ENCODE results near the gene STX19.
"Not testable (repeated sequence)": the region's sequence is repeated elsewhere in the genome, so short reads cannot be mapped to it uniquely, and the experiment has no call there.

Gene STX19

DNA sequence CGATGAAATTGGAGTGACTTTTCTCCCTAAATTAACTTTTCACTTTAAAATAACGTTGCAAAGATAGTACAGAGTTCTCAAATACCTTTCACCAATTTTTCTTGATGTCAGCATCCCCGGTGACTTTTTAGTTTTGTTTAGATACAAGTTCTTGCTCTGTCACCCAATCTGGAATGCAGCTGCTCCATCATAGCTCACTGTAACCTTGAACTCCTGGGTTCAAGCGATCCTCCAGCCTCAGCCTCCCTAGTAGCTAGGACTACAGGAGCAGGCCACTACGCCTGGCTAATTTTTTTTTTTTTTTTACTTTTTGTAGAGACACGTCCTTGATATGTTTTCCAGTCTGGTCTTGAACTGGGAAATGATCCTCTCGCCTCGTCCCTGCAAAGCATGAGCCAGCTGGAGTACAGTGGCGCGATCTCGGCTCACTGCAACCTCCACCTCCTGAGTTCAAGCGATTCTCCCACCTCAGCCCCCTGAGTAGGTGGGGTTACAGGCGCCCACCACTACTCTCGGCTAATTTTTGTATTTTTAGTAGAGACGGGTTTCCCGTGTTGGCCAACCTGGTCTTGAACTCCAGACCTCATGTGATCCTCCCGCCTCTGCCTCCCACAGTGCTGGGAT, 35.2 kb upstream of the STX19 start:
- 69 to 73% methylated on average over 17 of the region's 17 CpGs for WGBS, 2 experiments
- H3K4me1 ChIP-seq (ENCODE audit: control insufficient read depth, insufficient read depth, low read length) = peaks cover 11% of the 10 kb centered on the region
- peaks cover 4% of the 10 kb centered on the region for H3K36me3 ChIP-seq (ENCODE audit: control insufficient read depth, insufficient read depth, low read length)
- no peaks in the 10 kb centered on the region for H3K27me3 ChIP-seq (ENCODE audit: control insufficient read depth, insufficient read depth, low read length, poor library complexity, severe bottlenecking)
- H3K27ac ChIP-seq (ENCODE audit: insufficient read depth, low read depth, low read length, poor library complexity, severe bottlenecking) = peak overlapping the region; percentile 97
- H3K4me3 ChIP-seq (ENCODE audit: insufficient read depth, low read depth, low read length) = peak overlapping the region; percentile 91
- H3K9me3 ChIP-seq (ENCODE audit: control insufficient read depth, low read length) = no peaks in the 10 kb centered on the region

DNA sequence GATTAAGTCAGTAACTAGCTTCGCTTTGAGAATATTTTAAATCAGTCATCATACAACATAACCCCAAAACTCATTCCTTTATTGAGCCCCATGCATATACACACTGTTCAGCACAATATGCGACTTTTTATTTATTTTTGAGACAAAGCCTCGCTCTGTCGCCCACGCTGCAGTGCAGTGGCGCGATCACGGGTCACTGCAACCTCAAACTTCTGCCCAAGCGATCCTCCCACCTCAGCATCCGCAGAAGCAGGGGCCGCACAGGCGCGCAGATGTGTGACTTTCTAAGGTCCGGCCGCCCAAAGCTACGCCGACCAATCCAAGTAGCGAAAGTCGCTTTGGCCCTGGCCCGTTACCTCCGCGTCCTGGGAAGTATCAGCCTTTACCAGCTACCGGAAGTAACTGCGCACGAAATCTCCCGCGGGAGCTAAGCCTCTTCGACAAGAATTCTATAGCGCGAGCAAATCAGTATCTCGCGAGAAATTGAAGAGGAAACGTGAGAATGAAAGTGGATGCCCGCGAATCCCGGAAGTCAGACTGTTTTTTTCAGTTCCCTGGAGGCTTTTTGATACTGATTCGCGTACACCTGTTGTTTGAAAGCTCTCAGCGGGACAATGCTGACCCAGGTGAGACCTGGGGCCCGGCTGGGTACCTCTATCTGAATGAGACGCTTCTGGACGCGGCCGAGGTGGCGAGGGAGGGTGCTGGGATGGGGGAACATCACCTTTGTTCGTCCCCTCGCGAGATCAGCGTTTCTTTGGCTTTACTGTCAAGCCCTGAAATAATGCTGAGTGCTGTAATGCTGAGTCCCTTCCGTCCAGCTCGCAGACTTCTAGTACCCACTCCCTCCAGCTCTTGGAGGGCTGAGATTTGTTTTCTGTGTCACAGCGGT, 34.4 kb upstream of the STX19 start, which contains the start of the genes DHFR2 and NSUN3:
DHFR2 (minus strand) TSS at position 404 of the 892 bp plus-strand sequence. CDS start 1,405 bp downstream, outside the sequence.
NSUN3 (plus strand) TSS at position 549 of the 892 bp plus-strand sequence; CDS start at position 615, 66 bp downstream.
- Histone ChIP-seq H3K27me3 (ENCODE audit: control insufficient read depth, insufficient read depth, low read length, poor library complexity, severe bottlenecking) (no peaks in the 10 kb centered on the region), H3K36me3 (ENCODE audit: control insufficient read depth, insufficient read depth, low read length) (peaks cover 4% of the 10 kb centered on the region), H3K4me3 (ENCODE audit: insufficient read depth, low read depth, low read length) (peak within 1 kb of the TSS; percentile 91), H3K9me3 (ENCODE audit: control insufficient read depth, low read length) (no peaks in the 10 kb centered on the region), H3K4me1 (ENCODE audit: control insufficient read depth, insufficient read depth, low read length) (peaks cover 11% of the 10 kb centered on the region), H3K27ac (ENCODE audit: insufficient read depth, low read depth, low read length, poor library complexity, severe bottlenecking) (peak within 1 kb of the TSS; percentile 97)
- 0 to 1% methylated on average over 52 of the region's 52 CpGs for WGBS, 2 experiments

DNA sequence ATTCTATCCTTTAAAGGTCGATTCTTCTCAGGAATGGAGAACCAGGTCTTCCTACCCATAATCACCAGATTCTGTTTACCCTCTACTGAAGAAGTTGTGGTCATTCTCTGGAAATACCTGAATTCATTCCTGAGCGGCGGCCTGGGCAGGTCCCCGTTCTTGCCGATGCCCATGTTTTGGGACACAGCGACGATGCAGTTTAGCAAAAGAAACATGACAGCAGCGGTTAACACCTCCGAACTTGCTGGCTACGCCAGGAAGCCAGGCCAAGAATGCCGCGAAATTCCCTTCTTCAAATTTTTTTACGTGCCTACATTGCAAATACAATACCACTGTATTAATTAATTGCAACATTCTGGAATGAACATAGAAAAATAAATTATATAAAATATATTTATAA, 32.9 kb upstream of the STX19 start:
- peaks cover 4% of the 10 kb centered on the region for H3K36me3 ChIP-seq (ENCODE audit: control insufficient read depth, insufficient read depth, low read length)
- no peak overlapping the region for H3K4me3 ChIP-seq (ENCODE audit: insufficient read depth, low read depth, low read length)
- no peaks in the 10 kb centered on the region for H3K9me3 ChIP-seq (ENCODE audit: control insufficient read depth, low read length)
- no peak overlapping the region for H3K27ac ChIP-seq (ENCODE audit: insufficient read depth, low read depth, low read length, poor library complexity, severe bottlenecking)
- WGBS, 2 experiments = 94 to 99% methylated on average over 12 of the region's 13 CpGs
- H3K27me3 ChIP-seq (ENCODE audit: control insufficient read depth, insufficient read depth, low read length, poor library complexity, severe bottlenecking) = no peaks in the 10 kb centered on the region
- peaks cover 11% of the 10 kb centered on the region for H3K4me1 ChIP-seq (ENCODE audit: control insufficient read depth, insufficient read depth, low read length)

DNA sequence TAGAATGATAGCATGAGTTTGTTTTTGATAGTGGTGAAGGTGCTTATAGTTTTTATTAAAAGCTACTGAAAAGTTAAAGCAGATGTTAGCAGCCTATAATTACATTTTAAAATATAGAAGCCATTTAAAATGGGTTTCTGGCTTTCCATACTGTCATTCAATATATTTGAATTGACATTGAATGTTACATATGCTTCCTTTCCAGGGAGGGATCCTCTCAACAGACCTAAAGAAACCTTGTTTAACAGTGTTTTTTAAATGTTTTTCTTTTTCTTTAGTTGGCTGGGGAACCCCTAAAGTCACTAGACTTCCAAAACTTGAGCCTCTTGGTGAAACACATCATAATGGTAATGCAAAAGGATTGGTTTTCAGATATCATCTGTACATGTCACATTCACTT, 22.1 kb upstream of the STX19 start:
- Histone ChIP-seq H3K27me3 (ENCODE audit: control insufficient read depth, insufficient read depth, low read length, poor library complexity, severe bottlenecking) (no peaks in the 10 kb centered on the region), H3K4me3 (ENCODE audit: insufficient read depth, low read depth, low read length) (no peak overlapping the region), H3K36me3 (ENCODE audit: control insufficient read depth, insufficient read depth, low read length) (no peaks in the 10 kb centered on the region), H3K9me3 (ENCODE audit: control insufficient read depth, low read length) (no peaks in the 10 kb centered on the region), H3K27ac (ENCODE audit: insufficient read depth, low read depth, low read length, poor library complexity, severe bottlenecking) (no peak overlapping the region), H3K4me1 (ENCODE audit: control insufficient read depth, insufficient read depth, low read length) (no peaks in the 10 kb centered on the region)

DNA sequence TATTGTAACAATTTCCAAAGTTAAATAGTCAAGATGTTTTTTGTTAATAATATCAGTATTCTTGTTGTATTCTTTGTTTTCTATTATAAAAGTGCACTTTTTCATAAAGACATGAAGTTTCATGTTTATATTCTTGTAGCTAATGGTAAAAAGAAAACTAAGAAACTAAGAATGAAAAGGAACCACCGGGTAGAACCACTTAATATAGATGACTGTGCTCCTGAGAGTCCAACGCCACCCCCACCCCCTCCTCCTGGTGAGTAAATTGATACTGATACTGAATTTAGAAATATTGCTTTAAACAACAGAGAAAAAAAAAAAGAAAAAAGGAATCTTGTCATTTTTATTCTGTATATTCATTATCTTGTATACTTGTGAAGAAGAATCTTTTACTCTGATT, 20.9 kb upstream of the STX19 start:
- H3K4me1 ChIP-seq (ENCODE audit: control insufficient read depth, insufficient read depth, low read length) = no peaks in the 10 kb centered on the region
- H3K27me3 ChIP-seq (ENCODE audit: control insufficient read depth, insufficient read depth, low read length, poor library complexity, severe bottlenecking) = no peaks in the 10 kb centered on the region
- H3K9me3 ChIP-seq (ENCODE audit: control insufficient read depth, low read length) = no peaks in the 10 kb centered on the region
- 100% methylated on average over 2 of the region's 2 CpGs; no CpG with 5 or more reads in 1 of the 2 experiments for WGBS, 2 experiments
- H3K4me3 ChIP-seq (ENCODE audit: insufficient read depth, low read depth, low read length) = no peak overlapping the region
- H3K36me3 ChIP-seq (ENCODE audit: control insufficient read depth, insufficient read depth, low read length) = no peaks in the 10 kb centered on the region
- no peak overlapping the region for H3K27ac ChIP-seq (ENCODE audit: insufficient read depth, low read depth, low read length, poor library complexity, severe bottlenecking)

DNA sequence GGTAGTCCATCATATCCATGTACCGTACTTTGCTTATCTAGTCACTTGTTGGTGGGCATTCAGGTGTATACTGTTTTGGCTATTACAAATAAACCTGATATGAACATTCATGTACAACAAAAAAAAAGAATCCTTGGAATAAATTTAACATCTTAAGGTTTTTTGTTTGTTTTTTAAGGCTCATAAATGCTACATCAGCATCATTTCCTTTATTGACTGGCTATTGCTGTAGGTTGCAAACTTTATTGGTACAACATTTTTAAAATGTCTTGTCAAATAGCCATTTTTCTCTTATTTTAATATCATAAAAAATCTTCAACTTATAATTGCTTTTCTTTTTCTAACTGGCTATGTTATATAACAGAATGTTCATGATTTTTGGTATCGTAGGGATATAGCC, 18.1 kb upstream of the STX19 start:
- 100% methylated on average over 1 of the region's 2 CpGs; no CpG with 5 or more reads in 1 of the 2 experiments for WGBS, 2 experiments
- no peak overlapping the region for H3K4me3 ChIP-seq (ENCODE audit: insufficient read depth, low read depth, low read length)
- no peaks in the 10 kb centered on the region for H3K9me3 ChIP-seq (ENCODE audit: control insufficient read depth, low read length)
- H3K4me1 ChIP-seq (ENCODE audit: control insufficient read depth, insufficient read depth, low read length) = no peaks in the 10 kb centered on the region
- no peaks in the 10 kb centered on the region for H3K27me3 ChIP-seq (ENCODE audit: control insufficient read depth, insufficient read depth, low read length, poor library complexity, severe bottlenecking)
- H3K36me3 ChIP-seq (ENCODE audit: control insufficient read depth, insufficient read depth, low read length) = no peaks in the 10 kb centered on the region
- H3K27ac ChIP-seq (ENCODE audit: insufficient read depth, low read depth, low read length, poor library complexity, severe bottlenecking) = no peak overlapping the region

DNA sequence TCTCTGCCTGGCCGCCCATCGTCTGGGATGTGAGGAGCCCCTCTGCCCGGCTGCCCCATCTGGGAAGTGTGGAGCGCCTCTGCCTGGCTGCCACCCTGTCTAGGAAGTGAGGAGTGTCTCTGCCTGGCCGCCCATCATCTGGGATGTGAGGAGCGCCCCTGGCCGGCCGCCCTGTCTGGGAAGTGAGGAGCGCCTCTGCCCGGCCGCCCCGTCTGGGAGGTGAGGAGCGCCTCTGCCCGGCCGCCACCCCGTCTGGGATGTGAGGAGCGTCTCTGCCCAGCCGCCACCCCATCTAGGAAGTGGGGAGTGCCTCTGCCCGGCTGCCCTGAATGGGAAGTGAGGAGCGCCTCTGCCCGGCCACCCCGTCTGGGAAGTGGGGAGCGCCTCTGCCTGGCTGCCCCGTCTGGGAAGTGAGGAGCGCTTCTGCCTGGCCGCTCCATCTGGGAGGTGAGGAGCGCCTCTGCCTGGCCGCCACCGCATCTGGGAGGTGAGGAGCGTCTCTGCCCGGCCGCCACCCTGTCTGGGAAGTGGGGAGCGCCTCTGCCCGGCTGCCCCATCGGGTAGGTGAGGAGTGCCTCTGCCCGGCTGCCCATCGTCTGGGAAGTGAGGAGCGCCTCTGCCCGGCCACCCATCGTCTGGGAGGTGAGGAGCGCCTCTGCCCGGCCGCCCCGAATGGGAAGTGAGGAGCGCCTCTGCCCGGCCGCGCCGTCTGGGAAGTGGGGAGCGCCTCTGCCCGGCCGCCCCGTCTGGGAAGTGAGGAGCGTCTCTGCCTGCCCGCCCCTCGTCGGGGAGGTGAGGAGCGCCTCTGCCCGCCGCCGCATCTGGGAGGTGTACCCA, 15.9 kb upstream of the STX19 start:
- not testable (repeated sequence) for H3K36me3 ChIP-seq (ENCODE audit: control insufficient read depth, insufficient read depth, low read length); H3K27me3 ChIP-seq (ENCODE audit: control insufficient read depth, insufficient read depth, low read length, poor library complexity, severe bottlenecking); H3K27ac ChIP-seq (ENCODE audit: insufficient read depth, low read depth, low read length, poor library complexity, severe bottlenecking); H3K4me1 ChIP-seq (ENCODE audit: control insufficient read depth, insufficient read depth, low read length); H3K9me3 ChIP-seq (ENCODE audit: control insufficient read depth, low read length); H3K4me3 ChIP-seq (ENCODE audit: insufficient read depth, low read depth, low read length)
- WGBS, 2 experiments = 96% methylated on average over 61 of the region's 61 CpGs

DNA sequence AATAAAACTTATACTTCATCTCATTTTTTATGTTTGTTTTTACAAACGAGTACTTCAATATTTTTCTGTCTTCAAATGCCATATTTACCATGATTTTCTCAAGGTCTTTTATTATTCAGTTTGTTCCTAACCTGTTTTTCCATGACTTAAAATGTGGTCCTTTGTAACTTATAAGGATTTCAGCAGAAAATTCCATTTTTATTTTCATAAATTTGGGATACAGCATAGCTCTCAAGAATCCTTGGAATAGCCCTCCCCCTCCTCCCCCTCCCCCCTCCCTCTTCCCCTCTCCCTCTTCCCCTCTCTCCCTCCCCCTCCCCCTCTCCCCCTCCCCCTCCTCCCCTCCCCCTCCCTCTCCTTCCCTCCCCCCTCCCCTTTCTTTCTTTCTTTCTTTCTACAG, 14.9 kb upstream of the STX19 start:
- WGBS, 2 experiments = 100% methylated on average over 1 of the region's 1 CpG
- H3K36me3 ChIP-seq (ENCODE audit: control insufficient read depth, insufficient read depth, low read length) = no peaks in the 10 kb centered on the region
- no peak overlapping the region for H3K27ac ChIP-seq (ENCODE audit: insufficient read depth, low read depth, low read length, poor library complexity, severe bottlenecking)
- H3K4me1 ChIP-seq (ENCODE audit: control insufficient read depth, insufficient read depth, low read length) = no peaks in the 10 kb centered on the region
- no peak overlapping the region for H3K4me3 ChIP-seq (ENCODE audit: insufficient read depth, low read depth, low read length)
- no peaks in the 10 kb centered on the region for H3K9me3 ChIP-seq (ENCODE audit: control insufficient read depth, low read length)
- H3K27me3 ChIP-seq (ENCODE audit: control insufficient read depth, insufficient read depth, low read length, poor library complexity, severe bottlenecking) = no peaks in the 10 kb centered on the region

DNA sequence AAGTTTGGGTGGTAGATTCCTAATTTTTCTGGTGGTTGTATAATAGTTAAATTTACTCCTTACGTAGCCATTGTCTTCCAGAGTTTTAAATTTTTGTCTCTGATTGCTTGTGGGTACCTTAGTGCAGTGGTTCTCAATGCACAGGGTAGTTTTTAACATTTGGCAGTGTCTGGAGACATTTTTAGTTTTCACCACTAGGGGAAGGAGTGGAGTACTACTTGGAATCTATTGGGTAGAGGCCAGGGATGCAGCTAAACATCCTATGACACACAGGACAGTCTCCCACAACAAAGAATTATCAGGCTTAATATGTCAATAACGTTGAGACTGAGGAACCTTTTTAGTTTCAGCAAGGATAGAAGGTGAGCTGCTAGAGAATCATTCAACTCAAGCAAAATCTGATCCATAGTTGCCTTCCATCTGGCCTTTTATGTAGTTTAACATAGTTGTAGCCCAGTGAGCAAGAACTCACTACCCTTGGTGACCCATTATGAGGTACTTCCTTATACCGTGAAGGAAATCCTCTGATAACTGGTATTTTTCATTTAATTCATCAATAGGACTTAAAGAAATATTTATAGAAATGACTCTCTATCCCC, 8.6 kb upstream of the STX19 start:
- Histone ChIP-seq H3K4me3 (ENCODE audit: insufficient read depth, low read depth, low read length) (no peak overlapping the region), H3K36me3 (ENCODE audit: control insufficient read depth, insufficient read depth, low read length) (no peaks in the 10 kb centered on the region), H3K27ac (ENCODE audit: insufficient read depth, low read depth, low read length, poor library complexity, severe bottlenecking) (no peak overlapping the region), H3K27me3 (ENCODE audit: control insufficient read depth, insufficient read depth, low read length, poor library complexity, severe bottlenecking) (no peaks in the 10 kb centered on the region), H3K9me3 (ENCODE audit: control insufficient read depth, low read length) (no peaks in the 10 kb centered on the region), H3K4me1 (ENCODE audit: control insufficient read depth, insufficient read depth, low read length) (no peaks in the 10 kb centered on the region)
- WGBS, 2 experiments = 85 to 89% methylated on average over 2 to 3 of the region's 3 CpGs

Data from ectodermal cell (in vitro differentiated cells).